ENCODE measurements around the gene THRB. TPM values are rescaled to one million over a fixed set of nuclear protein-coding genes. Genes with fewer than 3 reads are reported as not detected.

THRB gene
- total and polyA plus RNA-seq, 8 donors: 3.6 to 47.3 (median 14.5) TPM

DNA sequence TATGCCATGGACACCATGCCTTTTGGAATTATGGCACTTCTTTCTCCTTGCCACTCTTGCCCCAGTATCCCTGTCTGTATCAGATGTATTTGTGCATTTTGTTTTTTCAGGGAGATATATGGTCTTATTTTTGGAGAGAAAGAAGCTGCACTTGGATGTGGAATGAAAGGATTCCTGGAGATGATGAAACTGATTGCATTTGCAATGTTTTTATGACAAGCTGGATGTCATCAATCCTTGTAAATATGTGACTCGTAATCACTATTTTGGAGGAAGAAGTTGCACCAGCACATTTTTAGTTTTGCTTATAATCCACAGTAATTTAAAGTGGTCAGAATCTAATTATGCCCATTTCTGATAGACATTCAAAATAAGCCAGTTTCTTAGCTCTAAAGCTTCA, 384.6 kb downstream of the THRB start:
- 57 to 85% (median 67%) methylated on average over 1 of the region's 1 CpG for WGBS, 5 donors
- Histone ChIP-seq H3K27me3 (no peaks in the 10 kb centered on the region), H3K27ac (no peak overlapping the region), H3K4me1 (no peaks in the 10 kb centered on the region), H3K36me3 (no peaks in the 10 kb centered on the region), H3K4me3 (no peak overlapping the region), H3K9me3 (no peaks in the 10 kb centered on the region)
- no peak for DNase-seq
- TF ChIP-seq EP300 (IDR thresholded peaks at IDR 0.05) (no peak), POLR2AphosphoS5 (IDR thresholded peaks at IDR 0.05) (peak in 1 of 3 donors; percentile 29)
- TF ChIP-seq, protein P1, sequence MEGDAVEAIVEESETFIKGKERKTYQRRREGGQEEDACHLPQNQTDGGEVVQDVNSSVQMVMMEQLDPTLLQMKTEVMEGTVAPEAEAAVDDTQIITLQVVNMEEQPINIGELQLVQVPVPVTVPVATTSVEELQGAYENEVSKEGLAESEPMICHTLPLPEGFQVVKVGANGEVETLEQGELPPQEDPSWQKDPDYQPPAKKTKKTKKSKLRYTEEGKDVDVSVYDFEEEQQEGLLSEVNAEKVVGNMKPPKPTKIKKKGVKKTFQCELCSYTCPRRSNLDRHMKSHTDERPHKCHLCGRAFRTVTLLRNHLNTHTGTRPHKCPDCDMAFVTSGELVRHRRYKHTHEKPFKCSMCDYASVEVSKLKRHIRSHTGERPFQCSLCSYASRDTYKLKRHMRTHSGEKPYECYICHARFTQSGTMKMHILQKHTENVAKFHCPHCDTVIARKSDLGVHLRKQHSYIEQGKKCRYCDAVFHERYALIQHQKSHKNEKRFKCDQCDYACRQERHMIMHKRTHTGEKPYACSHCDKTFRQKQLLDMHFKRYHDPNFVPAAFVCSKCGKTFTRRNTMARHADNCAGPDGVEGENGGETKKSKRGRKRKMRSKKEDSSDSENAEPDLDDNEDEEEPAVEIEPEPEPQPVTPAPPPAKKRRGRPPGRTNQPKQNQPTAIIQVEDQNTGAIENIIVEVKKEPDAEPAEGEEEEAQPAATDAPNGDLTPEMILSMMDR (IDR thresholded peaks at IDR 0.05): no peak
- intact Hi-C loops (cut with DNase I; ENCODE audit: low total_unique reads): no loop called here

DNA sequence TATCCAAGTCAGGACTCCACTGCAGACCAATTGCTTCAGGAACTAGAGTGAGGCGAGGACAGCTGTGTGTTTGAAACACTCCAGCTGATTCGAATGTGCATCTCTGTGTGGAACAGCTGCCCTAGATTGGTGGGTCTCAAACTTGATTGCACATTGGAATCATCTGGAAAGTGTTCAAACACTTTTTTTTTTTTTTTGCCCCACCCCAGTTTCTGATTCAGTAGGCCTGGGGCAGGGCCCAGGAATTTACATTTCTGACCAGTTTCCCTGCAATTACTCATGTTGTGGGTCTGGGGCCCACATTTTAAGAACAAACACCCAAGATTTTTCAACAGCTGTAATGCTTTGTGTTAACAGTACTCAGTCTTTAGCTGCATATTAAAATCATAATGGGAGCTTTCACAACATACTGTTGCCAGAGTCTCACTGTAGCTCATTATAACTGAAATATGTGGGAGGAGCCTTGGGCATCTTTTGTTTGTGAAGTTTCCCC, 392.9 kb downstream of the THRB start:
- Histone ChIP-seq H3K4me3 (no peak overlapping the region), H3K27me3 (no peaks in the 10 kb centered on the region), H3K27ac (peak overlapping the region in 1 of 5 donors; percentile 17), H3K36me3 (no peaks in the 10 kb centered on the region), H3K9me3 (no peaks in the 10 kb centered on the region), H3K4me1 (peaks cover 0 to 6% (median 2%) of the 10 kb centered on the region in 4 donors)
- 79 to 84% (median 81%) methylated on average over 2 of the region's 2 CpGs for WGBS, 5 donors
- intact Hi-C loops (cut with DNase I; ENCODE audit: low total_unique reads): no loop called here
- TF ChIP-seq POLR2AphosphoS5 (IDR thresholded peaks at IDR 0.05): no peak
- no peak for TF ChIP-seq POLR2A (IDR thresholded peaks at IDR 0.05)
- TF ChIP-seq, protein P1 (IDR thresholded peaks at IDR 0.05): no peak
- no peak for TF ChIP-seq EP300 (IDR thresholded peaks at IDR 0.05)
- DNase-seq: peak in 1 of 2 donors; percentile 49

DNA sequence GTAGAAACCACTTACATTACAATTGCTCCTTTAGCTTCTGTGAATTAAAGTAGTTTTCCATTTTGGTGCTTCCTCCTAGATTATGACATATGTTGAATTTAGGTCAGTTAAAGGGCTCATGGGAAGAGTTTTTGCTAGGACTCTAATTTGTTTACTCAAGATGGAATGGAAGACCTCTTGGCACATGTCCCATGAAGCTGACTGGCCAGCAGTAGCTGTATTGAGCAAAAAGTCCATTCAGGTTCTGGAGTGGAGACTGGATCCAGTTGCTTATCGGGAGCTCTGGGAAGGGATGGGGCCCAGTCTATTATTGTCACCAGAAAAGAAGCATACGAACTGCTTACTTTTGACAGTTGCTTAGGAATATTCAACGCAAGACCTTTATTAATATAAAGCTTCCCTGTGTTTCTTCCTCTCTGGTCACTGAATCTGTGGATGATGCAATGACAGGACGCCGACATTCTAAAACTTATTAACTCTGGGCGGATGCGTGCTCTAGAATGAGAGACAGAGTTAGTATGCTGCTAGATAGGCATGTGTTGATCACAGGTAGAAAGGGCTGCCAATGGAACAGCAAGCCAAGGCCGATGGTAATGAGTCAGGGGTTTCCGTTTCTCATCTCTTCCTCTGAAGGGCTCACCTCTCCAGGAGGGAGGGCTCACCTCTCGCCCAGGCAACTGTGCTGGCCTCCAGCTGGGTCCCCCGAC, 393.8 kb downstream of the THRB start:
- Histone ChIP-seq H3K4me3 (no peak overlapping the region), H3K27ac (peak overlapping the region in 1 of 5 donors; percentile 17), H3K4me1 (peaks cover 0 to 6% (median 2%) of the 10 kb centered on the region in 4 donors), H3K27me3 (no peaks in the 10 kb centered on the region), H3K9me3 (no peaks in the 10 kb centered on the region), H3K36me3 (no peaks in the 10 kb centered on the region)
- DNase-seq: peak in 1 of 2 donors; percentile 52
- TF ChIP-seq POLR2AphosphoS5 (IDR thresholded peaks at IDR 0.05) (no peak), EP300 (IDR thresholded peaks at IDR 0.05) (no peak), POLR2A (IDR thresholded peaks at IDR 0.05) (no peak)
- TF ChIP-seq, protein P1 (IDR thresholded peaks at IDR 0.05): no peak
- WGBS, 5 donors: 67 to 83% (median 76%) methylated on average over 11 of the region's 11 CpGs
- intact Hi-C loops (cut with DNase I; ENCODE audit: low total_unique reads): no loop called here

- Histone ChIP-seq H3K27me3 (no peaks in the 10 kb centered on the region), H3K9me3 (no peaks in the 10 kb centered on the region), H3K4me1 (peaks cover 0 to 6% (median 2%) of the 10 kb centered on the region in 4 donors), H3K36me3 (no peaks in the 10 kb centered on the region), H3K4me3 (no peak overlapping the region), H3K27ac (no peak overlapping the region)
- TF ChIP-seq POLR2A (IDR thresholded peaks at IDR 0.05) (no peak), EP300 (IDR thresholded peaks at IDR 0.05) (no peak), POLR2AphosphoS5 (IDR thresholded peaks at IDR 0.05) (no peak)
- TF ChIP-seq, protein P1 (IDR thresholded peaks at IDR 0.05): no peak
- DNase-seq: no peak
- WGBS, 5 donors: 73 to 85% (median 81%) methylated on average over 6 of the region's 6 CpGs
- intact Hi-C loops (cut with DNase I; ENCODE audit: low total_unique reads): no loop called here
Measured at GRCh38 chr3:24096695-24097290, 397.9 kb downstream of the THRB start.
